ENCODE measurements around the gene KCNJ13.

- TF ChIP-seq MAFK (IDR thresholded peaks at IDR 0.05; ENCODE audit: partially characterized antibody): no peak
- TF ChIP-seq, protein P1, sequence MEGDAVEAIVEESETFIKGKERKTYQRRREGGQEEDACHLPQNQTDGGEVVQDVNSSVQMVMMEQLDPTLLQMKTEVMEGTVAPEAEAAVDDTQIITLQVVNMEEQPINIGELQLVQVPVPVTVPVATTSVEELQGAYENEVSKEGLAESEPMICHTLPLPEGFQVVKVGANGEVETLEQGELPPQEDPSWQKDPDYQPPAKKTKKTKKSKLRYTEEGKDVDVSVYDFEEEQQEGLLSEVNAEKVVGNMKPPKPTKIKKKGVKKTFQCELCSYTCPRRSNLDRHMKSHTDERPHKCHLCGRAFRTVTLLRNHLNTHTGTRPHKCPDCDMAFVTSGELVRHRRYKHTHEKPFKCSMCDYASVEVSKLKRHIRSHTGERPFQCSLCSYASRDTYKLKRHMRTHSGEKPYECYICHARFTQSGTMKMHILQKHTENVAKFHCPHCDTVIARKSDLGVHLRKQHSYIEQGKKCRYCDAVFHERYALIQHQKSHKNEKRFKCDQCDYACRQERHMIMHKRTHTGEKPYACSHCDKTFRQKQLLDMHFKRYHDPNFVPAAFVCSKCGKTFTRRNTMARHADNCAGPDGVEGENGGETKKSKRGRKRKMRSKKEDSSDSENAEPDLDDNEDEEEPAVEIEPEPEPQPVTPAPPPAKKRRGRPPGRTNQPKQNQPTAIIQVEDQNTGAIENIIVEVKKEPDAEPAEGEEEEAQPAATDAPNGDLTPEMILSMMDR (IDR thresholded peaks at IDR 0.05): no peak
- TF ChIP-seq JUN (IDR thresholded peaks at IDR 0.05): no peak
- no peak for TF ChIP-seq EP300 (IDR thresholded peaks at IDR 0.05)
- TF ChIP-seq CHD2 (IDR thresholded peaks at IDR 0.05; ENCODE audit: low read length, partially characterized antibody): no peak
- TF ChIP-seq ESRRA (IDR thresholded peaks at IDR 0.05; ENCODE audit: borderline replicate concordance, low read length): no peak
- TF ChIP-seq EHMT2 (IDR thresholded peaks at IDR 0.05; ENCODE audit: low read depth): no peak
- no peak for TF ChIP-seq BHLHE40 (IDR thresholded peaks at IDR 0.05; ENCODE audit: low read depth, low read length)
- TF ChIP-seq, protein P2, sequence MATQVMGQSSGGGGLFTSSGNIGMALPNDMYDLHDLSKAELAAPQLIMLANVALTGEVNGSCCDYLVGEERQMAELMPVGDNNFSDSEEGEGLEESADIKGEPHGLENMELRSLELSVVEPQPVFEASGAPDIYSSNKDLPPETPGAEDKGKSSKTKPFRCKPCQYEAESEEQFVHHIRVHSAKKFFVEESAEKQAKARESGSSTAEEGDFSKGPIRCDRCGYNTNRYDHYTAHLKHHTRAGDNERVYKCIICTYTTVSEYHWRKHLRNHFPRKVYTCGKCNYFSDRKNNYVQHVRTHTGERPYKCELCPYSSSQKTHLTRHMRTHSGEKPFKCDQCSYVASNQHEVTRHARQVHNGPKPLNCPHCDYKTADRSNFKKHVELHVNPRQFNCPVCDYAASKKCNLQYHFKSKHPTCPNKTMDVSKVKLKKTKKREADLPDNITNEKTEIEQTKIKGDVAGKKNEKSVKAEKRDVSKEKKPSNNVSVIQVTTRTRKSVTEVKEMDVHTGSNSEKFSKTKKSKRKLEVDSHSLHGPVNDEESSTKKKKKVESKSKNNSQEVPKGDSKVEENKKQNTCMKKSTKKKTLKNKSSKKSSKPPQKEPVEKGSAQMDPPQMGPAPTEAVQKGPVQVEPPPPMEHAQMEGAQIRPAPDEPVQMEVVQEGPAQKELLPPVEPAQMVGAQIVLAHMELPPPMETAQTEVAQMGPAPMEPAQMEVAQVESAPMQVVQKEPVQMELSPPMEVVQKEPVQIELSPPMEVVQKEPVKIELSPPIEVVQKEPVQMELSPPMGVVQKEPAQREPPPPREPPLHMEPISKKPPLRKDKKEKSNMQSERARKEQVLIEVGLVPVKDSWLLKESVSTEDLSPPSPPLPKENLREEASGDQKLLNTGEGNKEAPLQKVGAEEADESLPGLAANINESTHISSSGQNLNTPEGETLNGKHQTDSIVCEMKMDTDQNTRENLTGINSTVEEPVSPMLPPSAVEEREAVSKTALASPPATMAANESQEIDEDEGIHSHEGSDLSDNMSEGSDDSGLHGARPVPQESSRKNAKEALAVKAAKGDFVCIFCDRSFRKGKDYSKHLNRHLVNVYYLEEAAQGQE (IDR thresholded peaks at IDR 0.05): no peak
Measured at GRCh38 chr2:232783278-232783677, 6.9 kb upstream of the KCNJ13 start.

All from A549 (cell line).